ENCODE measurements around the gene UBR1. TPM values are rescaled to one million over a fixed set of nuclear protein-coding genes. Genes with fewer than 3 reads are reported as not detected.

UBR1 gene
- polyA plus RNA-seq, 1 donor from 2014 or later: 33.5 TPM

GRCh38 chr15:42971830-42972229, 134.0 kb downstream of the UBR1 start:
- Histone ChIP-seq H3K36me3 (ENCODE audit: insufficient read depth, low read length) (peaks cover 24% of the 10 kb centered on the region), H3K79me2 (replicated peaks; ENCODE audit: insufficient read depth, low read length) (no peaks in the 10 kb centered on the region)

GRCh38 chr15:42964476-42964875, 141.4 kb downstream of the UBR1 start:
- H3K27me3 ChIP-seq (ENCODE audit: insufficient read depth, low read depth, low read length): no peaks in the 10 kb centered on the region
- TF ChIP-seq RAD21 (conservative IDR thresholded peaks at IDR 0.05) (no peak), TAF1 (IDR thresholded peaks at IDR 0.05; ENCODE audit: low read depth) (no peak), REST (IDR thresholded peaks at IDR 0.05; ENCODE audit: borderline replicate concordance) (no peak), POLR2AphosphoS5 (IDR thresholded peaks at IDR 0.05) (no peak), EP300 (conservative IDR thresholded peaks at IDR 0.05; ENCODE audit: poor library complexity, severe bottlenecking) (no peak), SMC3 (conservative IDR thresholded peaks at IDR 0.05; ENCODE audit: poor library complexity) (no peak), EZH2 (IDR thresholded peaks at IDR 0.05; ENCODE audit: borderline replicate concordance, insufficient read depth, low read length, poor library complexity, severe bottlenecking) (no peak)

More at GRCh38 chr15:42971830-42972229, 134.0 kb downstream of the UBR1 start:
- Histone ChIP-seq H3K9me2 (ENCODE audit: insufficient read depth, low read length) (no peaks in the 10 kb centered on the region), H2AFZ (ENCODE audit: low read depth, low read length) (no peak overlapping the region), H4K20me1 (ENCODE audit: insufficient read depth) (no peaks in the 10 kb centered on the region), H3K9ac (ENCODE audit: low read length) (no peak overlapping the region), H3K4me3 (ENCODE audit: low read length) (no peak overlapping the region), H3K27ac (ENCODE audit: low read length) (no peak overlapping the region), H3K4me2 (ENCODE audit: low read length) (no peak overlapping the region), H3F3A (ENCODE audit: insufficient read depth, low read length, poor library complexity, severe bottlenecking) (no peaks in the 10 kb centered on the region), H3K27me3 (ENCODE audit: insufficient read depth, low read depth, low read length) (no peaks in the 10 kb centered on the region), H3K9me3 (ENCODE audit: low read length) (no peaks in the 10 kb centered on the region)
- TF ChIP-seq EP300 (conservative IDR thresholded peaks at IDR 0.05; ENCODE audit: poor library complexity, severe bottlenecking) (no peak), REST (IDR thresholded peaks at IDR 0.05; ENCODE audit: borderline replicate concordance) (no peak), CTCF (IDR thresholded peaks at IDR 0.05; ENCODE audit: poor library complexity, severe bottlenecking) (no peak), MXI1 (conservative IDR thresholded peaks at IDR 0.05; ENCODE audit: poor library complexity, severe bottlenecking) (no peak), RAD21 (conservative IDR thresholded peaks at IDR 0.05) (no peak), POLR2AphosphoS5 (IDR thresholded peaks at IDR 0.05) (no peak), EZH2 (IDR thresholded peaks at IDR 0.05; ENCODE audit: borderline replicate concordance, insufficient read depth, low read length, poor library complexity, severe bottlenecking) (no peak), TAF1 (IDR thresholded peaks at IDR 0.05; ENCODE audit: low read depth) (no peak), SMC3 (conservative IDR thresholded peaks at IDR 0.05; ENCODE audit: poor library complexity) (no peak)

More at GRCh38 chr15:42964476-42964875, 141.4 kb downstream of the UBR1 start:
- Histone ChIP-seq H3K4me2 (ENCODE audit: low read length) (no peak overlapping the region), H4K20me1 (ENCODE audit: insufficient read depth) (no peaks in the 10 kb centered on the region), H3K27ac (ENCODE audit: low read length) (no peak overlapping the region), H3K36me3 (ENCODE audit: insufficient read depth, low read length) (peaks cover 3% of the 10 kb centered on the region), H3K9me2 (ENCODE audit: insufficient read depth, low read length) (no peaks in the 10 kb centered on the region), H3K79me2 (replicated peaks; ENCODE audit: insufficient read depth, low read length) (no peaks in the 10 kb centered on the region), H3K4me3 (ENCODE audit: low read length) (no peak overlapping the region), H3K9ac (ENCODE audit: low read length) (no peak overlapping the region), H3F3A (ENCODE audit: insufficient read depth, low read length, poor library complexity, severe bottlenecking) (no peaks in the 10 kb centered on the region), H3K9me3 (ENCODE audit: low read length) (no peaks in the 10 kb centered on the region), H2AFZ (ENCODE audit: low read depth, low read length) (no peak overlapping the region)
